Fibroblast of villous mesenchyme (primary cell): ENCODE results near the gene DLEC1. TPM values are rescaled to one million over a fixed set of nuclear protein-coding genes. Genes with fewer than 3 reads are reported as not detected.

Source experiments
- DNase-seq: peaks from one replicate; pipeline ENCODE4 v3.0.0-alpha.2; 2010; ENCODE audit warnings: low read depth
- H3K4me3 ChIP-seq: 2 replicates; pipeline ENCODE4 v1.5.1; 2011; ENCODE audit warnings: low read depth, mild to moderate bottlenecking, low read length
- total RNA-seq: library from RNA; depleted of rRNA; stranded (reverse); fragments of >200 nt; gene quantifications from 2 replicates; pipeline ENCODE4 v1.2.3, GENCODE V29; 2012
- TF ChIP-seq, protein P1 (sequence below): IDR thresholded peaks from 2 replicates; pipeline ENCODE4 v1.5.1; 2012; ENCODE audit warnings: low read depth, mild to moderate bottlenecking, low read length; ENCODE audit not compliant: insufficient read depth

The DLEC1 gene
- total RNA-seq, 1 donor = under 0.01 TPM

DNA sequence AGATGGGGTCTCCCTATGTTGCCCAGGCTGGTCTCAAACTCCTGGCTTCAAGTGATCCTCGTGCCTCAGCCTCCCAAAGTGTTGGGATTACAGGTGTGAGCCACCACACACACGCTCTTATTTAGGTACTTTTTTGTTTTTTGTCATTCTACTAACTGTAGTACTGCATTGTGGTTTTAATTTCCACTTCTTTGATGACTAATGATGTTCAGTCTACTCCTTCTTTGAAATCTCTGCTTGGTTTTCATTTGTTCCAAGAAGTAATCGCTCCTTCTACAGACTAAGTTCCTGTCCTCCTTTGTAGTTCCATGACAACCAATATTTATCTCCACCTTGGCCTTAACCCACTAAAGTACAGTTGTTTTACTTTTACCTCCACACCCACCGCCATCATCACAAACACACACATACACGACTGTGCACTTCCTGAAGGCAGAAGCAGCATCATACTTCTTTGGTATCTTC lies 529 bp upstream of the DLEC1 start:
- TF ChIP-seq, protein P1, sequence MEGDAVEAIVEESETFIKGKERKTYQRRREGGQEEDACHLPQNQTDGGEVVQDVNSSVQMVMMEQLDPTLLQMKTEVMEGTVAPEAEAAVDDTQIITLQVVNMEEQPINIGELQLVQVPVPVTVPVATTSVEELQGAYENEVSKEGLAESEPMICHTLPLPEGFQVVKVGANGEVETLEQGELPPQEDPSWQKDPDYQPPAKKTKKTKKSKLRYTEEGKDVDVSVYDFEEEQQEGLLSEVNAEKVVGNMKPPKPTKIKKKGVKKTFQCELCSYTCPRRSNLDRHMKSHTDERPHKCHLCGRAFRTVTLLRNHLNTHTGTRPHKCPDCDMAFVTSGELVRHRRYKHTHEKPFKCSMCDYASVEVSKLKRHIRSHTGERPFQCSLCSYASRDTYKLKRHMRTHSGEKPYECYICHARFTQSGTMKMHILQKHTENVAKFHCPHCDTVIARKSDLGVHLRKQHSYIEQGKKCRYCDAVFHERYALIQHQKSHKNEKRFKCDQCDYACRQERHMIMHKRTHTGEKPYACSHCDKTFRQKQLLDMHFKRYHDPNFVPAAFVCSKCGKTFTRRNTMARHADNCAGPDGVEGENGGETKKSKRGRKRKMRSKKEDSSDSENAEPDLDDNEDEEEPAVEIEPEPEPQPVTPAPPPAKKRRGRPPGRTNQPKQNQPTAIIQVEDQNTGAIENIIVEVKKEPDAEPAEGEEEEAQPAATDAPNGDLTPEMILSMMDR = no peak
- H3K4me3 ChIP-seq = no peak overlapping the region
- DNase-seq = no peak

GRCh38 chr3:38039899-38040261 lies 872 bp downstream of the DLEC1 start:
- peak; percentile 52 for DNase-seq
- peak overlapping the region; percentile 58 for H3K4me3 ChIP-seq
- TF ChIP-seq, protein P1 = peak; percentile 44

DNA sequence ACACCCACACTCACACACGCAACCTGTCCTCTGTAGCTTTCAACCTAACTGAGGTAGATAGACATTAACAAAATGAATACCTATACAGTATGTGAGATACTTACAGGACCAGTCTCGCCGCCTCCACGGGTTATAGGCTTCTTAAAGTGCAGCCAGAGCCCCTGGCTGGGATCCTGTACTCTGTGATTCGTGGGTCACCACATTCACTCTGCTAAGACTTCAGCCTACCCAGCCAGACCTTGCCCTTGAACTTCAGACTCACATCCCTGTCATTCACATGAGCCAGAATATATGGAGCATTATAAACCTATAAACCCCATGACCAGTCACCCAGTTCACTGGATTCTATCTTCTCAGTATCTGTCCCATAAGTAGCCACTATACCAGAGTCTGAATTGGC lies 1.4 kb downstream of the DLEC1 start:
- TF ChIP-seq, protein P1 = no peak
- no peak overlapping the region for H3K4me3 ChIP-seq
- no peak for DNase-seq

DNA sequence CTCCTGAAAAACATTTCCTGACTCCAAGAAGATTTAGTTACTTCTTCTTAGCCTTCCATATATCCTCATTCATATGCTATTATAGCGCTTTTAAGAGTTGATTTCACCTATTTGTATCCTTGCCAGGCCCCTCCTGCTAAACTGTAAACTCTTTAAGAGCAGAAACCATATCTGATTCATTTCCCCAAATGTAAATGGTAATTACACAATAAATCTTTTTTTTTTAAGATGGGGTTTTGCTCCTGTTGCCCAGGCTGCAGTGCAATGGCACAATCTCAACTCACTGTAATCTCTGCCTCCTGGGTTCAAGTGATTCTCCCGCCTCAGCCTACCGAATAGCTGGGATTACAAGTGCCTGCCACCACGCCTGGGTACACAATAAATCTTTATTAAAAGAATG lies 4.5 kb downstream of the DLEC1 start:
- TF ChIP-seq, protein P1 = no peak
- DNase-seq = no peak
- no peak overlapping the region for H3K4me3 ChIP-seq

GRCh38 chr3:38046027-38046426 lies 7.0 kb downstream of the DLEC1 start:
- DNase-seq = no peak
- no peak overlapping the region for H3K4me3 ChIP-seq
- TF ChIP-seq, protein P1 = no peak

- DNase-seq = no peak
- TF ChIP-seq, protein P1 = no peak
- H3K4me3 ChIP-seq = no peak overlapping the region
These were observed 7.8 kb downstream of the DLEC1 start for GRCh38 chr3:38046821-38047220.

DNA sequence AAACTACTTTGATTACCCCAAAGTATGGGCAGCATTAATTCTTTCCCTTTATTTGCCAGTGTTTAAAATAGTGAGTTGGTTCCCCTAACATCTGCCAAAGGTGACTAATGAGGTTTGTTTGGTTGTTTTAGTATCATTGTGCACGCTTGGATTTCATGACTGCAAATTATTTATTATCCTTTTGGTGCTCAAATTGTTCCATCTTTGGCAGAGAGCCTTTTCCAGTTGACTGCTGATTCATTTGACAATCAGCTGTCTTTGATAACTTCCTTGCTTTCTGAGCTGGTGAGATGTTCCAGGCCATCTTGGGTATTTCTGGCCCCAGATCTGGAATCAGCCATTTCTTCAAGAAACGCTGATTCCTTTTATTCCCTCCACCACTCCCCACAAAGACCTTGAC lies 8.9 kb downstream of the DLEC1 start:
- no peak overlapping the region for H3K4me3 ChIP-seq
- TF ChIP-seq, protein P1 = no peak
- DNase-seq = no peak
